NCI-H524 (cell line): ENCODE measurements around the gene SLC29A4.
"Not testable (repeated sequence)": the region's sequence is repeated elsewhere in the genome, so short reads cannot be mapped to it uniquely, and the experiment has no call there.

Source experiments
- DNase-seq, 2 experiments: peaks; one replicate each; lab custom pipeline; 2025; lab: John Stamatoyannopoulos, UW

The SLC29A4 gene

DNA sequence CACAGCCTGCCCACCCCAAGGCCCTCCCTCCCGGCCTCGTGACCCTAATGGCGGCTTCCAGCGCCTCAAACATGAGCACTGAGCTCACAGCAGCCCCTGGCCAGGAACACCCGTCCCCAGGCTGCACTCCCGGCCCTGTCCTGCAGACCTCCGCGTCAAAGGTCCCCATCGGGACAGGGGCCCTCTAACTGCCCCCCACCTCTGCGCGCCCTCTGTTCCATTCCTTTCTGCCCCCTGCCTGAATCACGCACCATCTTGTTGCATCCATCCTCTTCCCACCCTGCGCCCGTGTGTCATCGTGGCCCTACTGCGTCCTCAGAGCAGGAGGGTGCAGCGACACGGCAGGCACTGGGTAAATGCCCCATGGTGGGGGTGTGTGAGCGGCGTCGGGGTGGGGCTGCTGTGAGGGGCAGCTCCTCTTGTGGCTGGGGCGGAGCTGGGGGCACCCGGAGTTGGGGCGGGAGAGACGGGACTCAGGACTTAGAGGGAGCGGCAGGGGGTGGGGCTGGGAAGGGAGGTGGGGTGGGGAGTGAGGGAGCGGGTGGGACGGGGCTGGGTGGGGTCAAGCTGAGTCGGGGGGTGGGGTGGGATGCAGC is 13.4 kb downstream of the SLC29A4 start:
- DNase-seq, result no peak

DNA sequence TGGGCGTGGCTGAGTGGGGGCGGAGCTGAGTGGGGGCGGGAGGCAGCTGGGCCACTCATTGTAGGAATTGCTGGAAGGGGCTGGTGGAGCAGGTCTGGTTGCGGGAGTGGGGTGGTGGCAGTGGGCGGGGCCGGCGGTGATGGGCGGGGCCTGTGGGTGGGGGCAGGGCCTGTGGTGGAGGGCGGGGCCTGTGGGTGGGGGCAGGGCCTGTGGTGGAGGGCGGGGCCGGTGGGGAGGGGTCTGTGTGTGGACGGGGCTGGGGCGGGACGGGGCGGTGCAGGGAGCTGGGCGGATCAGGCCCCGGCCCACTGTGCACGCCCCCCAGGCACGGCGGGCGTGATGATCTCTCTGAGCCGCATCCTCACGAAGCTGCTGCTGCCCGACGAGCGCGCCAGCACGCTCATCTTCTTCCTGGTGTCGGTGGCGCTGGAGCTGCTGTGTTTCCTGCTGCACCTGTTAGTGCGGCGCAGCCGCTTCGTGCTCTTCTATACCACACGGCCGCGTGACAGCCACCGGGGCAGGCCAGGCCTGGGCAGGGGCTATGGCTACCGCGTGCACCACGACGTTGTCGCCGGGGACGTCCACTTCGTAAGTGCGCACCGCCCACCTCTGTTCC is 14.0 kb downstream of the SLC29A4 start:
- DNase-seq, result no peak

DNA sequence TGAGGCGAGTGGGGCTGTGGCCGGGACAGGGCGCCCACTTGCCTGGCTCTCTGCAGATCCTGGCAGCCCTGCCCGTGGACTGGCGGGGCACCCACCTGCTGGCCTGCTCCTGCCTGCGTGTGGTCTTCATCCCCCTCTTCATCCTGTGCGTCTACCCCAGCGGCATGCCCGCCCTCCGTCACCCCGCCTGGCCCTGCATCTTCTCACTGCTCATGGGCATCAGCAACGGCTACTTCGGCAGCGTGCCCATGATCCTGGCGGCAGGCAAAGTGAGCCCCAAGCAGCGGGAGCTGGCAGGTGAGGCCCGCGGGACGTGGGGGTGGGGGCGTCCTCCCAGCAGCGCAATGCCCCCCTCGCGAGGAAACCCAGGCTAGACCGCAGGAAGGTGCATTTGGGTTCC is 17.6 kb downstream of the SLC29A4 start:
- DNase-seq, result no peak

DNA sequence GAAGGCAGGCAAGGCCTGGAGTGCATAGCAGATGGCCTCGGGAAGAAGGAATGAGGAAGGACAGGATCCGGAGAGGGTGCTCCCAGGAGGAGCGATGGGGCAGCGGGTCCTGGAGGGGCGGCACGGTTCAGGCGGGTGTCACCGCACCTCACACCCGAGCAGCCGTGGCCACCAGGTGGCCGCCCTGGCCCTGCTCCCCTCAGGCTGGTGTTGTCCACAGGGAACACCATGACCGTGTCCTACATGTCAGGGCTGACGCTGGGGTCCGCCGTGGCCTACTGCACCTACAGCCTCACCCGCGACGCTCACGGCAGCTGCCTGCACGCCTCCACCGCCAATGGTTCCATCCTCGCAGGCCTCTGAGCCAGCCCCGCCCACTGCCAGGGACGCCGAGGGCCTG is 19.8 kb downstream of the SLC29A4 start:
- DNase-seq, result no peak

DNA sequence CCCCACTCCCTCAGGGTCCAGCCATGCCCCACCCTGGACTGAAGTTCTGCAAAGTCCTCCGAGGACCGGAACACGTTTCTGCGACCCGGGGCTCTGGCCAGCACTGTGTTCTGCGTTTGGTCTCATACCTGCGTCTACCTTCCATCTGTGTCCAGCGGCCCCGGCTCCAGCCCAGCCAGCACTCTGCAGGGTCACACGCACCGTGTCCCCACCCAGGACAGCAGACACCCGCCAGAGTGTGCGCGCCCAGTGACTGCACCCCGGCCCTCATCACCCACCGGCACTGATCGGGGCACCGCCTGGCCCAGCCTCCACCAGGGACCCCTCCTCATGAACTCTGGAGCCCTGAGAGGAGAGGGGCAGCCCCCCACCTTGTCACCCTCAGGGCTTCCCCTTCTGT is 20.3 kb downstream of the SLC29A4 start:
- DNase-seq, result no peak

DNA sequence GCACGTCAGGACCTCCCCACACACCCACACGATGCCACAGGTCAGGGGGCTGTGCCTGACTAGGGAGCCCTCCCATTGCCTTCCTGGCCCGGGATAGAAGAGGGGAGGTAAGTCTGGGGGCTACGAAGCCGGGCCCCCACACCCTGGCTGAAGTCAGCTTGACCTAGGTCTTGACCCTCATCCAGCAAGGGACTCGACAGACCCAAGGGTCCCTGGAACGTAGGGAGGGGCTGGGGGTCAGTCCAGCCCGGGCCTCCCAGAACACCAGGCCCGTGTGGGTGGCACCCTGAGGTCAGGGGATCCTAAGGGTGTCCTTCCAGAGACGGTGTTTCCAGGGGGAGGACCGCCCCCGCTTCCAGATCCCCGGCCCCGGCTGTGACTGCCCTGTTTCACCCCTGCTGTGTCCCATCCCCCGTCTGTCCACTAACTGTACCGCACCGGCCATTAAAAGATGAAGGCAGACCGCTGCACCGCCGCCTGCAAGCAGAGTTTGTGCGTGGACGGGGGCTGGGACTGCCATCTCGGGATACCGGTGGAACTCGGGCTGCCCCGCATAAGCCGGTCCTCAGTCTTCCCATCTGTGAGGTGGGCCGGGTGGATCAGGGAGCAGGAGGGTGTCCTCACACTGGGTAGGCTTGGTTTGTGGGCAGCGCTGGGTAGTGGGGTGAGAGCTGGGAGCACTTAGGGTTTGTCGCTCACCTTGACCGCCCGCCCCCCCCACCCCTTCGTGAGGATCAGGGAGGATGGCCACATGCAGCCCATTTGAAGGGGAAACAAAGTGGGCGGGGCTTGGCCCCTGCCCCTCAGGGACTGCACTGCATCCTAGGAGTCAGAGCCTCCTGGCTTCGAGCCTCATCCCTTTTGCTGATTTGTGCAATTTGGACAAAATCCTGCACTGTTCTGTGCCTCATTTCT is 21.1 kb downstream of the SLC29A4 start:
- DNase-seq, result no peak

DNA sequence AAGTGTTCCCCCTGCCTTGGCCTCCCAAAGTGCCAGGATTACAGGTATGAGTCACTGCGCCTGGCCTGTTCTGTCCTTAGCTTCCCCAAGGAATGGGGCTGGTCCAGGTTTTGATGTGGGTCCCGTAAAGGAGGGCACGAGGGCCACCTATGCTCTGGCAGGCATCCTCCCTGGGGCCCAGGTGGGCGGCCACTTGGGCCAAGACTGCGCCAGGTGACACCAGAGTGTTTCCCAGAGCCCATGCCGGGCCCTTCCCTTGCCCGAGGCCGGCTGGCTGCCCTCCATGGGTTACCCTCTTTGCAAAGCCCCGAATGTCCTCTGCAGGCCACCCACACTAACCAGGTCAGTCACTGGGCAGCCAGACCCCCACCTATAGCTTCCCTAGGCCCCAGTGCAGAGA is 22.3 kb downstream of the SLC29A4 start:
- DNase-seq, result not testable (repeated sequence)

DNA sequence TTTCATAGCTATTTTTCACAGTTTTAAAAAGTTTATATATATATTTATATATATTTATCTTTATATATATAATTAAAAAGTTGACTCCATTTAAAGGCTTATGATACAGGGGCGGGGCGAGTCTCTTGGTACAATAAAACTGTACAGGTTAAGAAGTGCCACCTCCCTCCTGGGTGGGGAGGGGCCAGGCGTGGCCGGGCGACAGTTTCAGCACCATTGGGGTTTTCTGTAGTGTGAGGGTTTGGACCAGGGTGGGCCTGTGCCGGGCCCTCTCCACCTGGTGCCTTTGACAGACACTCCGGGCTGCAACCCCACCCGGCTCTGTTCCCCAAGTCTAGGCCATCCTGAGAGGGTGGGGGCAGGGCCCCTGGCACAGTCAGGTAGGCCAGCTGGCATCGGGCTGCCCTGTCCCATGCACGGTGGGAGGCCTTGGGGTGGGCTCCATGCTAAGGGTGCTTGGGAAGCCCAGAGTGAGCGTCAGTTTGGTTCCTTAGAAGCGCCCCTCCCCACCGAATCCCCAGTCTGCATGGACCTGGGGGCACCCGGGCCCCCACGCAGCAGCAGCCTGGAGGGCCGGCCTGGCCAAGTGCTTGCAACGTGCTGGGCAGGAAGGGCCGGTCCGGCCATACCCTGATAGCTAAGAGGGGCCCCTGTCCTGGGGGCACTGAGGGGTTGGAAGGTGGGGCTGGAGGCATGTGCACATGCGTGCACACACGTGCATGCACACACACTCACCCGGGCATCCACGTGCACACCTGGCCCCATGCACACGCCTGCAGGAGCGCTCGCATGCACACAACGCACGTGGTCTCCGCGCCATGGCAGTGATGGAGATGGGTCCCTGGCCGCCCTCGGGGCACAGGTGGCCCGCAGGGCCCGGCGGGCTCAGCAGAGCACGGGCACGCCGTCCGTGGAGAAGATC is 24.7 kb downstream of the SLC29A4 start:
- not testable (repeated sequence) for DNase-seq

DNA sequence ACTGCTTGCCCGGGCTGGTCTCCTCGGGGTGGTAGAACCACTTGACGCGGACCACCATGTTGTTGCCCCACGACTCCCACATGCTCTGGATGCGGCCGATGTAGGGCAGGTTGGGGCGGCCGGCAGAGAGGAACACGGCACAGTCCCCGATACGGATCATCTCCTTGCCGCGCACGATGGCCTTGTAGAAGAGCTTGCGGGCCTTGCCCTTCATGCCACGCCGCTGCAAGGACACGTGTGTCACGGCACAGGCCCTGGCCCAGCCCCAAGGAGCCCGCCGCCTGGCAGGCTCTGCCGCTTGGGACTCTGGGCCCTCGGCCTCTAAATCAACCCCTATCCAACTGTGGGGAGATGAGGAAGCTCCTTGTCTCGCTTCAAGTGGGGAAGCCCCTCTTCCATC is 26.4 kb downstream of the SLC29A4 start:
- no peak for DNase-seq

DNA sequence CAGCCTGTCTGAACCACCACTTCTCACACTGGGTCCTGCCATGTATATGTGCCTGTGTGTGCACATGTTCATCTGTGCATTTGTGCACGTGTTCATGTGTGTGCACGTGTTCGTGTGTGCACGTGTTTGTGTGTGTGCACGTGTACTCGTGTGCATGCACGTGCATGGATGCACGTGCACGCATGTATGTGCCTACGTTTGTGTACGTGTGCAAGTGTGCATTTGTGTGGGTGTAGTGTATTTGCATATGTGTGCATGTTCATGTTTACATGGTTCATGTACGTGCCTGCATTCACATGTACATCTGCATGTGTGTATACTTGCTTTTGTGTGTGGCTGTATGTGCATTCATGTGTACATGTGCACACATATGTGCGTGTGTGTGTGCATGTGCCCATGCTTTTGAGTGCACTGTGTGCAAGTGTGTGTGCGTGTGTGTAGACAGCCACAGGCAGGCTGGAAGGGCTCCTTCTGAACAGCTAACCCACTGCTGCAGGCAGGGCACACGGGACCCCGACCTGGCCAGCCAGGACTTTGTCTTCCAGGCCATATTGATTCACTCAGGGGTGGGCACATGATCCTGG is 28.2 kb downstream of the SLC29A4 start:
- DNase-seq, result no peak

DNA sequence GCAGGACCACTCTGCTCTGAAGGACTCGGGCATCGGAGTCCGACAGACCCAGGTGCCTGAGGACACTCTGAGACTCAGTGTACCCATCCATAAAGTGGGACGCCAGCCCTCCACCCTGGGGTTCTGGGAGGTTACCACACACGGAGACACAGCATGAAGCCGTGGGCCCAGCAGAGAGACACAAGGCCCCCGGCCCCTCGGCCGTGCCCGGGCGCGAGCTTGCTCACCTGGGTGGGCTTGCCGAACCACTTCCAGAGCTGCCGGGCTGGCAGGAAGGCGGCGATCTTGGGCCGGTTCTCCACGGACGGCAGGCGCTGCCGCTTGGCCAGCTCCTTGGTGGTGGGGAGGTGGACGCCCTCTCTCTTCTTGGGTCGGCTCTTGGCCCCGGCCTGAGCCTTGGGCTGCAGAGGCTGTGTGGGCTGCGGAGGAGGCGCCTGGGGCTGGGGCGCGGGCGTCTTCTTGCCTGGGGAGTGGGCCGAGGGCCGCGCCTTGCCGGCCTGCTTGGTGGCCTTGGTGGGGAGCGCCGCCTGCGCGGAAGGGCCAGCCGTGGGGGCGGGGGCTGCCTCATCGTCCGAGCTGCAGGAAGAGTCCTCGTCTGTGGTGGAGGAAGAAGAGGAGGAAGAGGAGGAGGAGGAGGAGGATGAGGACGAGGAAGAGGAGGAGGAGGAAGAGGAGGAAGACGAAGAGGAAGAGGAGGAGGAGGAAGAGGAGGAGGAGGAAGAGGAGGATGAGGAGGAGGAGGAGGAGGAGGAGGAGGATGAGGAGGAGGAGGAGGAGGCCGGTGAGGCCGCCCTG is 29.7 kb downstream of the SLC29A4 start:
- not testable (repeated sequence) for DNase-seq

DNA sequence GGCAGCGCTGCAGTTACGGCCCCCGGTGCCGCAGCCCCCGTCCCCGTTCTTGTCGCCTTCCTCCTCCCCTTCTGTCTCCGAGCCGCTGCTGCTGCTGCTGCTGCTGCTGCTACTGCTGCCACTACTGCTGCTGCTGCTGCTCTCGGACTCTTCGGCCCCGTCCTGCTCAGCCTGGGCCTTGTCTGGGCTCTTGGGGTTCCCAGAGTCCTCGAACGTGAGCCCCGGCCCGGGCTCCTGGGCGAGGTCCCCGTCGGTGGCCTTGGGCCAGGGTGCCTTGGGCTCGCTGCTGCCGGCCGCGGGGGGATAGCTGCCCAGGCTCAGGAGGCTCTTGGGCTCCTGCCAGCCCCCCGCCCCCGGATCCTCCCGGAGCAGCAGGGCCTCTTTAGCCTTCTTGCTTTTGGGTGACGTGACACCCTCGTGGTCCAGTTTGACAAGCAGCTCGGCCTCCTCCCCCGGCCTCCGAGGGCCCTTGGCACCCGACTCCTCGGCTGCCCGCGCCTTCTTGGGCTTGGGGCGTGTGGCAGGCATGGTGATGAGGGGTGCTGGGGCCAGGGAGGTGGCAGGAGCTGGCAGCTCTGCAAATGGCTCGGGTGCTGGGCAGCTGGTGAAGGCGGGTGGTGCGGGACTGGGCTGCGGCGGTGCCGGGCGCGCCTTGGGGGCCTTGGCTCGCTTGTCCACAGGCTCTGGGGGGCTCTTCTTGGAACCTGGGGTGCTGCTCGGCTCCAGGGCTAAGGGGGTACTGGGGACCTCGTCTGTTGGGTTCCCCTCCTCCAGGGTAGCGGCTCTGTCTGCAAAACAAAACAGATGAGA is 30.5 kb downstream of the SLC29A4 start:
- DNase-seq, result not testable (repeated sequence)

DNA sequence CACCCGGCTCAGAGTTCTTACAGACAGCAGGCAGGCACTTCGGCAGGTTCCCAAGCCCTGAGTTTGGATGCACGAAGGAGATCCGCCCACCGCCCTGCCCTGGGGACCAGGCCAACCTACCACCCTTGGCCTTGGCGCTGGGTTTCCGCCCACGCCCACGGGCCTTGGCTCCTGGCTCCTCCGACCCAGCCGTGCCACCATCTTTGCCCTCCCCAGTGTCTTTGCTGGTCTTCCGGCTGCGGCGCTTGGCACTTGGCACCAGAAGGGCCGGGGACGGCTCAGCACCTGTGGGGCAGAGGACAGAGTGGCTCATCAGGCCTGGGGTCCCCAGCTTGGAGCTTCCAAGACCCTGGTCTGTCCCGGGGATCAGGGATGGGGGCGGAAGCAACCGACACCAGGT is 32.1 kb downstream of the SLC29A4 start:
- no peak for DNase-seq

DNA sequence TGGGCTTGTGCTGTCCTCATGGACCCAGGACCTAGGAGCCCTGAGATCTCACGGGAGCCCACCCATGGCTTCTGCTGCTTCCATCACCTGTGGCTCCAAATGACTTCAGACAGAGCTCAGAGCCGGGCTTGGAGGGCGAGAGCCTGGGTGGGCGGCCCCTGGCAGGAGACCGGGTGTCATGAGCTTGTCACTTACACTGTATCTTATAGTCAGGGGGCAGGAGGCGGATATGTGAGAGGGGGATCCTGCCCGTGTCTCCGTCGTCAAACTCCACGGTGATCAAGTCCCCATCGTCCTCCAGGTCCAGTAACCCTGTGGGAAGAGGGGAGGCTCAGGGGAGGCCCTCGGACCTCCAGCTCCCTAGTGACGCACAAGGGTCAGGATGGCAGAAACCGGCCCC is 33.0 kb downstream of the SLC29A4 start:
- no peak for DNase-seq

DNA sequence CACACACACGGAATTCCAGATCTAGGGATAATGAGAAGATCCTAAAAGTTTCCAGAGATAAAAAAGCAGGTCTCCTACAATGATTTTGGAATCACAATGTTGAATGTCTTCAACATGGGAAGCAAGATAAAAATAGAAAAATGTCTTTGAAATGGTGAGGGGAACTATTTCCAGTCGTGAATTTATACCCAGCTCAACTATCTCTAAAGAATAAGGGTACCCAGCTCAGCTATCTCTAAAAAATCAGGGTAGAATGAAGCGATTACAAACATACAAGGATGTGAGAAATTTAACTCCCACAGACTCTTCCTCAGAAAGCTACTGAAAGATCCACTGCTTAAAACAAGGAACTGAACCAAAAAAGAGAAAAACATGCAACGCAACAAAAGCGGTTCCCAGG is 35.9 kb downstream of the SLC29A4 start:
- DNase-seq, result not testable (repeated sequence)

DNA sequence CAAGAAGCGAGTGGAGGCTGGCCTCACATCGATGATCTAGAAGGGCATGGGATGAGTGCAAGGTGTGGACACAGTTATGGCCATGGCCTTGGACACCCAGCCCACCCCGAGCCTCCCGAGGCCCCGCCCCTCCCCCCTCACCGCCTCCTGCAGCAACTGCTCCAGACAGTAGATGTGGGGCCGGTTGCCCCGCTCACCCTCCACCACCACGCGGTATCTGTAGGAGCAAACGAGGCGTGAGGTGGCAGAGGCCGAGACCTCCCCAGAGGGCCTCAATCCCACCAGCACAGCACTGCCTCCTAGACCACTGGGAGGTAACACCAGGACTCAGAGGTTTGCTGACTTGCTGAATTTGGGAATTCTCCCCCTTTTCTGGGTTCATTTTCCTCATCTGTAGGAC is 37.6 kb downstream of the SLC29A4 start:
- no peak for DNase-seq

DNA sequence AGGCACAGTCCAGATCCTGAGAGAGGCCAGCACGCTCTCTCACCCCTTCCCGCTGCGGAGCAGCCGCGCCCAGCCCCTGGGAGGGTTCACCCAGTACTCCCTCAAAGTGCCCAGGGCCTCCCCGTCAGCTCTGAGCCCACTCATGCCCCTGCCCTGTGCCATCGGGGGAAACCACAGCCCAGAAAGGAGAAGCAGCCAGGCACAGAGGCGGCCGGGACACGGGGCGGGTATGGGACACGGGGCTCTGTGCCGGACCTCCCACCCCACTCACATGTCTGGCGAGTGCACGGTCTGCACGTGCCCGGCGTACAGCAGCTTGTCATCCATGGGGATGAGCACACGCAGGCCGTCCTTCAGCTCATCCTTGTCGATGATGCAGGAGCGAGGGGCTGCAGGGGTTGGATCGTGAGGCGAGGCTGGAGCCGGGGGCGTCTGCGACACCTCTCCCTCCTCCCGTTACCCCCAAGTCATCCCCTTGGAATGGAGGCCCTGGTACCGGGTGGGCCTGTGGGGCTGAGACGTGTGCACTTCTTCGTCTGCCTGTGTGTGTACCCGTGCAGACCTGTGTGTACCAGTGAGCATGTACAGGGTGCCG is 38.2 kb downstream of the SLC29A4 start:
- no peak for DNase-seq

DNA sequence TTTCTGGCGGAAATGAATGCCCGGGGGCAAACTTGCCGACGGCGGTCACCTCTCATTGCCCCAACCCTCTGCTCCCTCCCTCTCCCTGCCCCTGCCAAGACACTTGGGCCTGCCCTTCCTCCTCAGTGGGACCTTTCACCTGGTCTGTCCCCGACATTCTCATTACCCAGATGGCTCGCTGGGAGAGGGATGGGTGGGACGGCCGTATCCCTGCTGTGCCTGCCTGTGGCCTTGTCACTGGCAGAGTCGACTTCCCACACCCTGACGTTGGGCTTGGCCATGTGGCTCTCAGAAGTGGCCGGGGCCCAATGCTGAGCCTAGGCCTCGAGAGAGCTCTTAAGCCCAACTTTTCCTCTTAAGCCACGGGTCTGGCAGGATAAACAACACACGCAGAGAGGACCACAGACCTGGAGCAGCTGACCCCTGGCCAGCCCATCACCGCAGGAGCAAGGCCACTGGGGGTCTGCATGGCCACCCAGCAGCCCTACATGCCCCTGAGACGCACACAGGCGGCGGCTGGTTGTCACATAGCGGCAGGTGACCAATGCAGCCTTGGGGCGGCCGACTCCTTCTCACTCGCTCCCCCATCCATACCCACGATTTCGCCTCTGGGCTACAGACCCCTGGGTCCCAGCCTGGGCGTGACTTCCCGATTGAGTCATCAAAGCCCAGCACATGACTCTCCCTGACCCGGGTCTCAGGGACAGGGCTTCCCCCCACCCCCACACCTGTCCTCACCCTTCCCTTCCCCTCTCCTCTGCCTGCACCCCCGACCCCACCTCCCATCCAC is 40.1 kb downstream of the SLC29A4 start:
- no peak for DNase-seq
